Endothelial cell of umbilical vein (primary cell): ENCODE measurements around the gene RHEBL1.

Source experiments
- EZH2 ChIP-seq: IDR thresholded peaks from 2 replicates; pipeline ENCODE4 v1.6.1; 2012; ENCODE audit warnings: borderline replicate concordance, low read depth, mild to moderate bottlenecking, moderate library complexity, low read length, inconsistent platforms; ENCODE audit not compliant: severe bottlenecking
- JUN ChIP-seq: IDR thresholded peaks from 2 replicates; pipeline ENCODE4 v1.6.1; 2011; ENCODE audit warnings: borderline replicate concordance, low read depth; ENCODE audit not compliant: insufficient read length, insufficient read depth
- POLR2A ChIP-seq: IDR thresholded peaks from 2 replicates; pipeline ENCODE4 v1.6.1; 2012; ENCODE audit warnings: low read depth, mild to moderate bottlenecking, control low read depth, low read length
- TF ChIP-seq, protein P1 (sequence below), 2 donors: IDR thresholded peaks; 1 replicate in 1 of 2; 2 replicates in 1 of 2; pipeline ENCODE4 v1.5.1; 2011; ENCODE audit warnings: low read length in 2 of 2, mild to moderate bottlenecking in 2 of 2, moderate library complexity in 2 of 2, control low read depth in 1 of 2, inconsistent platforms in 1 of 2, low read depth in 1 of 2; ENCODE audit not compliant: insufficient read depth in 1 of 2; ENCODE audit errors: extremely low read depth in 1 of 2
- TF ChIP-seq, protein P2 (sequence below): IDR thresholded peaks from 2 replicates; pipeline ENCODE4 v1.6.1; 2011; ENCODE audit not compliant: insufficient read depth, insufficient read length

DNA sequence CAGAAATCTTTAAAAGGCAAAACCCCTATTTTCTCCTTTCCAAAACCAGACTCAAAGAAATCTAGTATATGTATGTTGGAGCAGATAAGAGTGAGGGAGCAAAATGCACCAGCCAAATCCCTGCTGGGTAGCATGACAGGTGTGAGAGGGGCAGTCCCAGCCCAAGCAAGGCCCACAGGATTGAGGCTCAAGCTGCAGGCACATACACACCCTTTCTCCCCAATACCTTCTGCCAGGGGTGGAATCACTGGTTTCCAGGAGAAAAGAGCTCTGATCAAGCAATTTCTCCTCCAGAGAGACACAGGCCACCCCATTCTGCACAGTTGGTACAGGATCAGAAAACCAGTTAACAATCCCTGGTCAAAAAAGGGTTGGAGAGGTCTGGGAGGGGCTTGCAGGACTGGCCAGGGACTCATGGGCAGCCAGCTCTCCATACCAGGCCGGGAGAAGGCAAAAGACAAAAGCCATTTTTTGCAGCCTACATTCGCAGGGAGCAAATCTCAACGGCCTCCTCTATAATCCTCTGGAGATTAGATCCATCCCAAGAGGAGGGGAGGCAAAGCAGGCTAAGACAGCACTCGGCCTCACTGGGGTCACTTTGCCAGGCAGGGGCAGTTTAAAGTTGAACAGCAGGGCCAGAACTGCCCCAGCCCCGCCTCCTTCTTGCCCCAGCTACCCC lies 11.3 kb downstream of the RHEBL1 start:
- TF ChIP-seq, protein P1, sequence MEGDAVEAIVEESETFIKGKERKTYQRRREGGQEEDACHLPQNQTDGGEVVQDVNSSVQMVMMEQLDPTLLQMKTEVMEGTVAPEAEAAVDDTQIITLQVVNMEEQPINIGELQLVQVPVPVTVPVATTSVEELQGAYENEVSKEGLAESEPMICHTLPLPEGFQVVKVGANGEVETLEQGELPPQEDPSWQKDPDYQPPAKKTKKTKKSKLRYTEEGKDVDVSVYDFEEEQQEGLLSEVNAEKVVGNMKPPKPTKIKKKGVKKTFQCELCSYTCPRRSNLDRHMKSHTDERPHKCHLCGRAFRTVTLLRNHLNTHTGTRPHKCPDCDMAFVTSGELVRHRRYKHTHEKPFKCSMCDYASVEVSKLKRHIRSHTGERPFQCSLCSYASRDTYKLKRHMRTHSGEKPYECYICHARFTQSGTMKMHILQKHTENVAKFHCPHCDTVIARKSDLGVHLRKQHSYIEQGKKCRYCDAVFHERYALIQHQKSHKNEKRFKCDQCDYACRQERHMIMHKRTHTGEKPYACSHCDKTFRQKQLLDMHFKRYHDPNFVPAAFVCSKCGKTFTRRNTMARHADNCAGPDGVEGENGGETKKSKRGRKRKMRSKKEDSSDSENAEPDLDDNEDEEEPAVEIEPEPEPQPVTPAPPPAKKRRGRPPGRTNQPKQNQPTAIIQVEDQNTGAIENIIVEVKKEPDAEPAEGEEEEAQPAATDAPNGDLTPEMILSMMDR (IDR thresholded peaks at IDR 0.05; ENCODE audit: extremely low read depth in 1 of 2, insufficient read depth in 1 of 2, low read depth in 1 of 2, low read length in 2 of 2) = no peak
- TF ChIP-seq, protein P2, sequence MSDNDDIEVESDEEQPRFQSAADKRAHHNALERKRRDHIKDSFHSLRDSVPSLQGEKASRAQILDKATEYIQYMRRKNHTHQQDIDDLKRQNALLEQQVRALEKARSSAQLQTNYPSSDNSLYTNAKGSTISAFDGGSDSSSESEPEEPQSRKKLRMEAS = no peak
- TF ChIP-seq EZH2 (no peak), POLR2A (no peak), JUN (no peak)
